KOPT-K1 (cell line): ENCODE measurements around the gene CYP1A2.

Experiments
- H3K27ac ChIP-seq: fragments of 200-600 bp; sonication (generic); 2 replicates; pipeline ENCODE4 v1.5.1; 2016; ENCODE audit warnings: antibody characterized with exemption, mild to moderate bottlenecking, low read depth, low read length; ENCODE audit not compliant: poor library complexity, severe bottlenecking
- H3K36me3 ChIP-seq: fragments of 200-600 bp; sonication (generic); 2 replicates; pipeline ENCODE4 v1.5.1; 2017; ENCODE audit warnings: antibody characterized with exemption, mild to moderate bottlenecking, low read length, moderate library complexity; ENCODE audit not compliant: insufficient read depth
- H3K9me3 ChIP-seq: fragments of 200-600 bp; sonication (generic); 2 replicates; pipeline ENCODE4 v1.5.1; 2017; ENCODE audit warnings: antibody characterized with exemption, low read length, mild to moderate bottlenecking; ENCODE audit not compliant: insufficient read depth, poor library complexity, severe bottlenecking

CYP1A2 gene

GRCh38 chr15:74762791-74763150 is 14.1 kb downstream of the CYP1A2 start:
- Histone ChIP-seq H3K36me3 (no peaks in the 10 kb centered on the region), H3K27ac (no peak overlapping the region), H3K9me3 (no peaks in the 10 kb centered on the region)

DNA sequence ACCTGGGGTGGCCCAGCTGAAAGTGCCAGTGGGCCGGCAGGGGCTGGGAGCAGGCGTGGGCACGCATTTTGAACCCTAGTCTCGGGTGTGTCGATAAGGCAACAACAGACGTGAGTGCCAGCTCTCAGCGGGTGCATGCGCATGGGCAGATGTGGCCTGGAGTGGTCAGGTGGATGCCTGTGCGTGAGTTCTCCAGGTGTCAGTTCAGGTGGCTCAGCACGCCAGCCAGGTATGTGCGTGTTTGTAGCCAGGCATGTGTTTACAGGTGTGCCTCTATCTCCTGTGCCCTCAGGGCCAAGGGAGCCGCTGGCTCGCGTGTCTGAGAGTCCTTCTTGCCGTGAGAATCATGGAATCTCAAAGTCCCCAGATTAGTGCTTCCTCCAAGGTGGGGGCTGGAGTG is 14.8 kb downstream of the CYP1A2 start:
- Histone ChIP-seq H3K27ac (no peak overlapping the region), H3K9me3 (no peaks in the 10 kb centered on the region), H3K36me3 (no peaks in the 10 kb centered on the region)

DNA sequence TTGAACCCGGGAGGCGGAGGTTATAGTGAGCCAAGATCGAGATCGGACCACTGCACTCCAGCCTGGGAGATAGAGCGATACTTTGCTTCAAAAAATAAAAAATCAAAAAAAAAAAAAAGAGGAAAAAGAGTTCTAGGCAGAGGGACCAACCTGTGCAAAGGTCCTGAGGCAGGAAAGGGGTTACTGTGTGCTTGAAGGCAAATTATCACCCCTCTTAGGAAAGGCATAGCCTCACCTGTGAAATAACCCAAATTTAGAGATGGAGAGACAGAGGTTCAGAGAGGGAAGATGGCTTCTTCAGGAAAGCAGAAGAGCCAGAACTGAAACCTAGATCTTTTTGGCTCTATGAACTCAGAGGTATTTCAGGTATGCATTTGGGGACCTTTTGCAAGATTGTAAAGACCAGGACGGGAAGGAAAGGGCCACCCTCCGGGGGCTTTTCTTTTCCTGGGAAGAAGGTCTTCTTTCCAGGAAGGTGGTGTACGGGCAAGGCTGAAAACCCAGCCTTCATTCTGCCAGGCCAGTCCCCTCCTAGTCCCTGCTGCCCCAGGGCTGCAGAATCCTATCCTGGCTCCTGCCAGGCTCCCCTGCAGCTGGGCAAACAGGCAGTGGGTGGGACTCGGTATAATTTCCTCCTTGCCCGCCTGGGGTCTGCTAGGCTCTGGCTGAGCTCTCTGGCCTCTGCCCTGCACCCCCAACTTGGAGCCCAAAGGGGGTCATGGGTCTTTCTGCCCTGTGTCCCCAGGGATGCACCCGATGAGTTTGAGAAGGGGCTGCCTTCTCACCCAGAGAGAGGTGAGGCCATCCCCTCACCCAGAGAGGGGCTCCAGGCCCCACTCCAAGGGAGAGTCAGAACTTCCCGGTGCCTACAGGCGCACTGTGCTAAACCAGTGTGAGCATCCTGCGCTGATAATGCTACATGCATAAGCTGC is 18.8 kb downstream of the CYP1A2 start:
- Histone ChIP-seq H3K36me3 (no peaks in the 10 kb centered on the region), H3K9me3 (no peaks in the 10 kb centered on the region), H3K27ac (no peak overlapping the region)

DNA sequence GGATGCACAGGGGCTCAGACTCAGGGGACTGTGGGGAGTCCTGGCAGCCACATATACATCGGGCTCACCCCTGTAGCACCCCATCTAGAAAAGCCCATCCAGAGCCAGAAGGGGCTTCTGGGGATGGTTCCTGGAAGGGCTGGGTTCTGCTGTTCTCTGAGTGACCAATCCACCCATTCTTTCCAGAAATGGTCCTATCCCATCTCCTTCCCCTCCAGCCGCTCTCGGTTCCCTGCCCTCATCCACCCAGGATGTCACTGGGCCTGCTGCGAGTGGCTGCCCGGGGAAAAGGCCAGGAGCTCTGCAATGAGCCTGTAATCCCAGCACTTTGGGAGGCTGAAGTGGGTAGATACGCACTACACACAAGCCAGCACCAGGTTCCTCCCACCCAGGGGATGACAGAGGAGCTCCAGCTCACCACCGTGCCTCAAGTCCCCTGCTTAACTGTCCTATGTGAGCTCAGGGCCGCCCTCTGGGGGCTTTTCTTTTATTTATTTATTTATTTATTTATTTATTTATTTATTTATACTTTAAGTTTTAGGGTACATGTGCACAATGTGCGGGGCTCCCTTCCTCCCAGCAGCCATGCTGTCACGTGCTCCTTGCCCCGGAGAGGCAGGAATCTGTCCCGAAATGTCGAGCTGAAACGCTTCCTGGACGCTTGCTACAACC is 19.6 kb downstream of the CYP1A2 start:
- no peaks in the 10 kb centered on the region for H3K9me3 ChIP-seq
- no peak overlapping the region for H3K27ac ChIP-seq
- H3K36me3 ChIP-seq, result no peaks in the 10 kb centered on the region

DNA sequence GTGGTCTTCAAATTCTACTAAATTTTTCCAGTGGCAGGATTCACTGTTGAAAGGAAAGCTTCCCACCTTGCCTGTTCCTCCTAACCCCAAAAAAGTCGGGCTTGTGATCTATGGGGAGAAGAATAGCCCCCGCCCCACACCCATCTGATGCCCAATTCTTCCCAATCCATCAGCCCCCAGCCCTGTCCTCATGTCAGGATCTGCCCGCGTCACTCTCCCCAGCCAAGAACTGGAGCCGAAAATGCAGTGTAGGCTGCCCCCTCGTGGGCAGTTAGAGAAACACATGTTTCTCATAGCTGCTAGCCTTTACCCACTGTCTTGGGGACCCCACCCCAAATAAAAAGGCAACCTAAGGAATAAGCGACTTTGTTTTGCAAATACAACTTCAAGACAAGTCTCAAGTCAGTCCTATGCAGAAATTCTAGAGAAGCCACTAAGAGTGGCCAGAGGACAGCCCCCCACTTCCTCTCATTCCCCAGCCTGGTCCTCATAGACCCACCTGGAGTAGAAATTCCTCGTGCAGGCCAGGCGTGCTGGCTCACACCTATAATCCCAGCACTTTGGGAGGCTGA is 20.2 kb downstream of the CYP1A2 start:
- no peaks in the 10 kb centered on the region for H3K9me3 ChIP-seq
- H3K27ac ChIP-seq, result no peak overlapping the region
- no peaks in the 10 kb centered on the region for H3K36me3 ChIP-seq

DNA sequence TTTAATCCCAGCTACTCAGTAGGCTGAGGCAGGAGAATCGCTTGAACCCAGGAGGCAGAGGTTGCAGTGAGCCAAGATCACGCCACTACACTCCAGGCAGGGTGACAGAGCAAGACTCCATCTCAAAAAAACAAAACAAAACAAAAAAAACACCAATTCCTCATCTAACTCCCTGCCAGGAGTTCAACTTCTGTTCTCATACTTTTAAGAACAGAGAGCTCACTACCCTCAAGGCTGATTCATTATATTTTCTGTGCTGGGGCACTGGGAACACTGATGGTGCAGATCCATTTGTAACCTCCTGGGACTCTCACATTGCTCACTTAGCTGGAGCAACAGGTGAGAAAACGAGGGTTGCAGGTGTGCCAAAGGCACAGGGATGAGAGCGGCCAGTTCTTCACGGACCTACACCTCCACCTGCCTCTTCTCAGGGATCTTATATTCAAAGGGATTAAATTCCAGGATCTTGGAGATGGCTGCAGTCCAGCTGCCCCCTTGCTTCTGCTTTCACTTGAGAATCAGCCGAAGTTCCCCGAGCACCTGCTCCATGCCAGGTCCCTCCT is 20.9 kb downstream of the CYP1A2 start:
- H3K27ac ChIP-seq, result no peak overlapping the region
- H3K36me3 ChIP-seq, result no peaks in the 10 kb centered on the region
- no peaks in the 10 kb centered on the region for H3K9me3 ChIP-seq

DNA sequence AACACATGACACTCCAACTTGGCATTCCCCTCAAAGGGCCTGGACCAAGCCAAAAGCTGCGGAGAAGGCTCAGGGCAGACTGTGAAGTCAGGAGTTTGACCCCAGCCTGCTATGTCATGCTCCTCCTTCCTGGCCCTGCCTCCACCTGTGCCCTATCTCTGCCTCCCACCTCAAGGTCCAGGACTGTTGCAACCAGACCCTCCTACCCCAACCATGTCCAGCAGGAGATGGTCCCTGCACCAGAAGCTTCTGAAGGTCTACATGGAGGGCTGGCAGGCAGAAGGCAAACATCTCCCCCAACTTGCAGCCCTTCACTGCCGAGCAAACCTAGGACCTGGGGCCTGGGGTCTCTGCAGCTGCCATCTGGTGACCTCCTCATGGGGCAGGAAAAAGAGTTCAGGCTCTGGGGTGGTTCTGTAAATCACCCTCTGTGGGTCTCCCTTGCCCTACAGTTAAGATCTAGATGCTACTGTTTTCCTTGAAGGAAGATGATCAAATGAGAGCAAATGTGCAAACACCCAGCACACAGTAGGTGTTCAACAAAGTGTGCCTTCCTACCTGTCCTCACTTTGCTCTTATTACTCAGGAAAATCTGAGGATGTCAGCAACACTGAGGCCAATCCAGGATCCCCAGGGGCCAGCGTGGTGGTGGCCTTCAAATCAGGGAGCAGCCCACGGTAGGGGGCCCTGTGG is 21.7 kb downstream of the CYP1A2 start:
- no peak overlapping the region for H3K27ac ChIP-seq
- no peaks in the 10 kb centered on the region for H3K9me3 ChIP-seq
- H3K36me3 ChIP-seq, result no peaks in the 10 kb centered on the region

DNA sequence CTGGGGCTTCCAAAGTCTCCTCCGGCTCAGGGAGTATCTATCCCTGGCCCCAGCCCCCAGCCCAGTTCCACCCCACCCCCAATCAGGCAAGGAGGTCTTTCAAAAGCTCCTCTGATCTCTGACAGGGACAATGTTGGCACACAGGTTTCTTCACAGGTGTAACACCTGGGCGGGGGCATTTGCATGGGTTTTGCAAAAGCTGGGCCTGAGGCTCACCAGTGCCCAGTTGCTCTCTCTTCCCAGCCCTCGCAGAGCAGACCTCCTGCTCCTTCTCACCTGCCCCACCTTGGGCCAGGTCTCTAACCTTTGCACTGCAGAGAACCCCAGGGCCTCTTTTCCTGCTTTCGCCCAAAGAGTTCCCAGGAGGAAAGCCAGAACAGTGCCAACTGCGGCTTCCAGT is 24.7 kb downstream of the CYP1A2 start:
- no peaks in the 10 kb centered on the region for H3K9me3 ChIP-seq
- no peak overlapping the region for H3K27ac ChIP-seq
- no peaks in the 10 kb centered on the region for H3K36me3 ChIP-seq

GRCh38 chr15:74773731-74774252 is 25.1 kb downstream of the CYP1A2 start:
- no peaks in the 10 kb centered on the region for H3K9me3 ChIP-seq
- H3K27ac ChIP-seq, result no peak overlapping the region
- no peaks in the 10 kb centered on the region for H3K36me3 ChIP-seq

- no peaks in the 10 kb centered on the region for H3K9me3 ChIP-seq
- no peaks in the 10 kb centered on the region for H3K36me3 ChIP-seq
- peak overlapping the region; percentile 27 for H3K27ac ChIP-seq
Observed at GRCh38 chr15:74775132-74775562, 26.5 kb downstream of the CYP1A2 start.

- Histone ChIP-seq H3K36me3 (no peaks in the 10 kb centered on the region), H3K9me3 (no peaks in the 10 kb centered on the region), H3K27ac (peak overlapping the region; percentile 27)
Observed at GRCh38 chr15:74775894-74776293, 27.2 kb downstream of the CYP1A2 start.

GRCh38 chr15:74776821-74777768 is 28.4 kb downstream of the CYP1A2 start:
- no peaks in the 10 kb centered on the region for H3K36me3 ChIP-seq
- no peaks in the 10 kb centered on the region for H3K9me3 ChIP-seq
- peak overlapping the region; percentile 98 for H3K27ac ChIP-seq

DNA sequence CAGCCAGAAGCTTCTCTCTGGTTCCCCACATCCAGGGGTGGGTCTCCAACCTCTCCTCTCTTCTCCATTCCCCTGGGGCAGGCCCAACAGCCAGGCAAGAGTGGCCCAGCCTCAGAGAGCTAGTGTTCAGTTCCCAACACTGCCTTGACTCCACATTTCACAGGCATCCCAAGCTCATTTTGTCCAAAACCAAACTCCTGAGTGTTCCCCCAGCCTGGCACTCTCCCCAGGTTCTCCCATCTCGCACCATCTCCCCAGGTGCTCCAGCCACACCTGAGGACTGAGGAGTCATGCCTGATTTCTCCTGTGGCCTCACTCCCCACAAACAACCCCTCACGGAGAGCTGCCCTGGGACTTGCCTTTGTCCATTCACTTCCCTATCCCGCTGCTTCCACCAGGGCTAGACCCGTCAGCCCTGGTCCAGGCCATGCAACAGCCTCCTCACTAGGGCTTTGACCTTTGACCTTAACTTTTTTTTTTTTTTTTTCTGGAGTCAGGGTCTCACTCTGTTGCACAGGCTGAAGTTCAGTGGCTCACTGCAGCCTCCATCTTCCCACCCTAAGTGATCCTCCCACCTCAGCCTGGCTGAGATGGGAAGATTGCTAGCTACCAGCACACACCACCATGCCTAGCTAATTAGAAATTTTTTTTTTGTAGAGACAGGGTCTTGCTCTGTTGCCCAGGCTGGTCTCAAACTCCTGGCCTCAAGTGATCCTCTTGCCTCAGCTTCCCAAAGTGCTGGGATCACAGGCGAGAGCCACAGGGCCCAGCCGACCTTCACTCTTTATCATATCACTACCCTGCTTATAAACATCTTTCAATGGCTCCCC is 29.3 kb downstream of the CYP1A2 start:
- Histone ChIP-seq H3K27ac (peak overlapping the region; percentile 98), H3K36me3 (no peaks in the 10 kb centered on the region), H3K9me3 (no peaks in the 10 kb centered on the region)
